CD4-positive, alpha-beta T cell treated with Interleukin-15 for 1 hour (primary cell): ENCODE measurements around the gene GZMH.
"Not testable (repeated sequence)": the region's sequence is repeated elsewhere in the genome, so short reads cannot be mapped to it uniquely, and the experiment has no call there.

Experiments used
- DNase-seq: peaks from one replicate; pipeline ENCODE4 v3.0.0-alpha.2; 2020

The GZMH gene

GRCh38 chr14:24591004-24591403 is 18.5 kb downstream of the GZMH start:
- not testable (repeated sequence) for DNase-seq

GRCh38 chr14:24584402-24584801 is 25.1 kb downstream of the GZMH start:
- not testable (repeated sequence) for DNase-seq

- no peak for DNase-seq
Measured at GRCh38 chr14:24578558-24578957, 30.9 kb downstream of the GZMH start.

GRCh38 chr14:24576771-24577170 is 32.7 kb downstream of the GZMH start:
- DNase-seq = no peak

GRCh38 chr14:24576182-24576581 is 33.3 kb downstream of the GZMH start, which contains the start of gene CTSG:
TSS of gene CTSG (minus strand) at chr14:24576250. CDS start at chr14:24576223, 27 bp downstream.
- no peak for DNase-seq

GRCh38 chr14:24574206-24574774 is 35.2 kb downstream of the GZMH start:
- DNase-seq = no peak

- no peak for DNase-seq
Measured at GRCh38 chr14:24566318-24566717, 43.2 kb downstream of the GZMH start.

GRCh38 chr14:24565766-24566165 is 43.7 kb downstream of the GZMH start:
- no peak for DNase-seq

- no peak for DNase-seq
Measured at GRCh38 chr14:24563505-24563904, 46.0 kb downstream of the GZMH start.

- no peak for DNase-seq
Measured at GRCh38 chr14:24556756-24557155, 52.7 kb downstream of the GZMH start.
